Trophoblast cell (in vitro differentiated cells and primary cell): ENCODE measurements around the gene ZNF738. TPM values are rescaled to one million over a fixed set of nuclear protein-coding genes. Genes with fewer than 3 reads are reported as not detected.
A peak's percentile ranks its signal among the peaks of the same experiment; 100 is the strongest.
"Not testable (repeated sequence)": the region's sequence is repeated elsewhere in the genome, so short reads cannot be mapped to it uniquely, and the experiment has no call there.

Source experiments
- DNase-seq, 2 donors: peaks; one replicate each; pipeline ENCODE4 v3.0.0-alpha.2; 2016
- H2AFZ ChIP-seq: 2 replicates; pipeline ENCODE4 v1.6.1; 2013; ENCODE audit warnings: low read length, moderate library complexity, mild to moderate bottlenecking; ENCODE audit not compliant: insufficient read depth, poor library complexity
- H2AK5ac ChIP-seq: 2 replicates; pipeline ENCODE4 v1.6.1; 2013; ENCODE audit warnings: mild to moderate bottlenecking, low read length
- H2BK120ac ChIP-seq: 2 replicates; pipeline ENCODE4 v1.6.1; 2013; ENCODE audit warnings: low read length, mild to moderate bottlenecking, moderate library complexity; ENCODE audit not compliant: insufficient read depth, poor library complexity
- H2BK12ac ChIP-seq: 2 replicates; pipeline ENCODE4 v1.6.1; 2013; ENCODE audit warnings: mild to moderate bottlenecking, low read length, moderate library complexity
- H2BK5ac ChIP-seq: 2 replicates; pipeline ENCODE4 v1.6.1; 2013; ENCODE audit warnings: low read length, low read depth, moderate library complexity, mild to moderate bottlenecking; ENCODE audit not compliant: poor library complexity
- H3K14ac ChIP-seq: 2 replicates; pipeline ENCODE4 v1.6.1; 2013; ENCODE audit warnings: mild to moderate bottlenecking, low read length
- H3K18ac ChIP-seq: 2 replicates; pipeline ENCODE4 v1.6.1; 2013; ENCODE audit warnings: mild to moderate bottlenecking, low read length
- H3K23ac ChIP-seq: 2 replicates; pipeline ENCODE4 v1.6.1; 2013; ENCODE audit warnings: low read length
- H3K27ac ChIP-seq: 2 replicates; pipeline ENCODE4 v1.5.1; 2013; ENCODE audit warnings: low read depth, mild to moderate bottlenecking, inconsistent platforms, low read length, moderate library complexity
- H3K27me3 ChIP-seq: 2 replicates; pipeline ENCODE4 v1.6.1; 2013; ENCODE audit warnings: inconsistent platforms, mild to moderate bottlenecking, low read length, moderate library complexity; ENCODE audit not compliant: insufficient read depth
- H3K36me3 ChIP-seq, 2 experiments: 1 replicate in 1 of 2; 2 replicates in 1 of 2; pipeline ENCODE4 v1.6.1; 2013; ENCODE audit warnings: low read length in 2 of 2, mild to moderate bottlenecking in 2 of 2, moderate library complexity in 1 of 2; ENCODE audit not compliant: insufficient read depth in 2 of 2, control insufficient read depth in 1 of 2
- H3K4ac ChIP-seq: 2 replicates; pipeline ENCODE4 v1.6.1; 2013; ENCODE audit warnings: low read depth, mild to moderate bottlenecking, low read length, moderate library complexity
- H3K4me1 ChIP-seq, 2 experiments: 1 replicate in 1 of 2; 2 replicates in 1 of 2; pipeline ENCODE4 v1.6.1; 2013; ENCODE audit warnings: low read length in 2 of 2, mild to moderate bottlenecking in 2 of 2, moderate library complexity in 1 of 2; ENCODE audit not compliant: insufficient read depth in 2 of 2, control insufficient read depth in 1 of 2
- H3K4me2 ChIP-seq: 2 replicates; pipeline ENCODE4 v1.6.1; 2013; ENCODE audit warnings: inconsistent platforms, mild to moderate bottlenecking, low read length, moderate library complexity
- H3K4me3 ChIP-seq: 2 replicates; pipeline ENCODE4 v1.5.1; 2013; ENCODE audit warnings: mild to moderate bottlenecking, low read depth, low read length, inconsistent platforms
- H3K79me1 ChIP-seq: one replicate; pipeline ENCODE4 v1.6.1; 2013; ENCODE audit warnings: low read length
- H3K79me2 ChIP-seq: 2 replicates; pipeline ENCODE4 v1.6.1; 2013; ENCODE audit warnings: low read length, mild to moderate bottlenecking; ENCODE audit not compliant: control insufficient read depth, insufficient read depth, poor library complexity
- H3K9ac ChIP-seq: 2 replicates; pipeline ENCODE4 v1.6.1; 2013; ENCODE audit warnings: mild to moderate bottlenecking, low read length
- H3K9me3 ChIP-seq: 2 replicates; pipeline ENCODE4 v1.6.1; 2013; ENCODE audit warnings: low read depth, mild to moderate bottlenecking, control low read depth, inconsistent platforms, low read length; ENCODE audit not compliant: insufficient read depth
- H4K12ac ChIP-seq: 2 replicates; pipeline ENCODE4 v1.6.1; 2013; ENCODE audit warnings: low read depth, mild to moderate bottlenecking, low read length, moderate library complexity
- H4K8ac ChIP-seq: 2 replicates; pipeline ENCODE4 v1.6.1; 2013; ENCODE audit warnings: low read depth, mild to moderate bottlenecking, low read length, moderate library complexity
- H4K91ac ChIP-seq: one replicate; pipeline ENCODE4 v1.6.1; 2013; ENCODE audit warnings: low read depth, mild to moderate bottlenecking, low read length, moderate library complexity
- WGBS: extraction: QIAGEN DNeasy Blood & Tissue Kit; methylation state at CpG from one replicate; pipeline ENCODE4 v1.1.7; 2013; ENCODE audit warnings: missing lambda C conversion rate; ENCODE audit not compliant: insufficient read length, insufficient coverage; ENCODE audit errors: extremely low coverage; 5-methylcytosine and 5-hydroxymethylcytosine counted together
- polyA plus RNA-seq: library from polyadenylated mRNA; stranded (reverse); fragments of 200-250 nt; gene quantifications from 2 replicates; pipeline ENCODE4 v1.2.3, GENCODE V29; 2013

The ZNF738 gene
- polyA plus RNA-seq = 31.9 and 33.4 TPM in 2 replicates

GRCh38 chr19:21358768-21359451 lies at the start of gene ZNF738:
TSS of gene ZNF738 (plus strand) at chr19:21359000. CDS start at chr19:21359141, 141 bp downstream.
- Histone ChIP-seq H3K27me3 (no peaks in the 10 kb centered on the region), H3K4me1 (no peaks in the 10 kb centered on the region), H3K23ac (no peak within 1 kb of the TSS), H2AK5ac (peak within 1 kb of the TSS; percentile 59), H3K4me2 (peak within 1 kb of the TSS; percentile 62), H4K91ac (peak within 1 kb of the TSS; percentile 90), H3K79me1 (peaks cover 5% of the 10 kb centered on the region), H3K79me2 (peaks cover 9% of the 10 kb centered on the region), H2BK120ac (peak within 1 kb of the TSS; percentile 77), H3K4me3 (peak within 1 kb of the TSS; percentile 94), H2BK5ac (peak within 1 kb of the TSS; percentile 80), H3K14ac (peak within 1 kb of the TSS; percentile 87), H3K9me3 (no peaks in the 10 kb centered on the region), H3K36me3 (peaks cover 4 to 13% of the 10 kb centered on the region in 2 experiments), H2BK12ac (no peak within 1 kb of the TSS), H3K9ac (peak within 1 kb of the TSS; percentile 100), H3K27ac (peak within 1 kb of the TSS; percentile 91), H4K8ac (peak within 1 kb of the TSS; percentile 93), H3K18ac (peak within 1 kb of the TSS; percentile 84), H4K12ac (peak within 1 kb of the TSS; percentile 90), H3K4ac (peak within 1 kb of the TSS; percentile 35), H2AFZ (peak within 1 kb of the TSS; percentile 85)
- no CpG with 5 or more reads among the region's 36 CpGs for WGBS
- peak; percentile 94 to 97 for DNase-seq

GRCh38 chr19:21312807-21313206 lies 46.0 kb upstream of the ZNF738 start:
- not testable (repeated sequence) for H3K23ac ChIP-seq, H3K27ac ChIP-seq, H3K27me3 ChIP-seq, H2BK5ac ChIP-seq, H3K79me2 ChIP-seq, H3K9ac ChIP-seq, H2BK120ac ChIP-seq, H4K91ac ChIP-seq, H3K4me3 ChIP-seq, H3K14ac ChIP-seq, H2AFZ ChIP-seq, H3K4me2 ChIP-seq, H2BK12ac ChIP-seq, H2AK5ac ChIP-seq, H4K8ac ChIP-seq, DNase-seq, H3K18ac ChIP-seq, H3K9me3 ChIP-seq, H3K4me1 ChIP-seq, H4K12ac ChIP-seq, H3K79me1 ChIP-seq
- Histone ChIP-seq H3K36me3 (peaks cover 9 to 13% of the 10 kb centered on the region in 2 experiments), H3K4ac (peak overlapping the region; percentile 89)
- WGBS = no CpG with 5 or more reads among the region's 2 CpGs

GRCh38 chr19:21314676-21315075 lies 44.1 kb upstream of the ZNF738 start:
- no peak for DNase-seq
- Histone ChIP-seq H2BK5ac (no peak overlapping the region), H3K36me3 (peaks cover 2 to 7% of the 10 kb centered on the region in 2 experiments), H3K27me3 (no peaks in the 10 kb centered on the region), H3K23ac (no peak overlapping the region), H3K14ac (no peak overlapping the region), H3K9me3 (no peaks in the 10 kb centered on the region), H2BK12ac (no peak overlapping the region), H3K79me1 (no peaks in the 10 kb centered on the region), H3K4me3 (no peak overlapping the region), H3K4me2 (no peak overlapping the region), H3K27ac (peak overlapping the region; percentile 24), H2BK120ac (no peak overlapping the region), H4K12ac (no peak overlapping the region), H2AFZ (no peak overlapping the region), H4K8ac (no peak overlapping the region), H3K9ac (no peak overlapping the region), H2AK5ac (no peak overlapping the region), H3K4me1 (peaks cover 4 to 6% of the 10 kb centered on the region in 2 experiments), H3K18ac (no peak overlapping the region), H3K79me2 (peaks cover 4% of the 10 kb centered on the region), H4K91ac (no peak overlapping the region), H3K4ac (no peak overlapping the region)
- no CpG with 5 or more reads among the region's 1 CpG for WGBS

- Histone ChIP-seq H3K9me3 (no peaks in the 10 kb centered on the region), H3K4me1 (peaks cover 13 to 14% of the 10 kb centered on the region in 2 experiments), H2BK12ac (no peak overlapping the region), H4K91ac (no peak overlapping the region), H2BK5ac (no peak overlapping the region), H3K4ac (peak overlapping the region; percentile 67), H3K23ac (no peak overlapping the region), H3K4me3 (no peak overlapping the region), H3K36me3 (peaks cover 0 to 6% of the 10 kb centered on the region in 2 experiments), H3K79me1 (no peaks in the 10 kb centered on the region), H3K14ac (no peak overlapping the region), H4K12ac (no peak overlapping the region), H2BK120ac (no peak overlapping the region), H3K27me3 (no peaks in the 10 kb centered on the region), H3K27ac (no peak overlapping the region), H2AFZ (no peak overlapping the region), H3K18ac (no peak overlapping the region), H4K8ac (no peak overlapping the region), H3K79me2 (peaks cover 8% of the 10 kb centered on the region), H2AK5ac (no peak overlapping the region), H3K4me2 (no peak overlapping the region), H3K9ac (no peak overlapping the region)
- no peak for DNase-seq
- WGBS = no CpG with 5 or more reads among the region's 1 CpG
Measured at GRCh38 chr19:21317821-21318220, 41.0 kb upstream of the ZNF738 start.
